Measurements from ENCODE around the gene HLA-DOB.

HLA-DOB gene

DNA sequence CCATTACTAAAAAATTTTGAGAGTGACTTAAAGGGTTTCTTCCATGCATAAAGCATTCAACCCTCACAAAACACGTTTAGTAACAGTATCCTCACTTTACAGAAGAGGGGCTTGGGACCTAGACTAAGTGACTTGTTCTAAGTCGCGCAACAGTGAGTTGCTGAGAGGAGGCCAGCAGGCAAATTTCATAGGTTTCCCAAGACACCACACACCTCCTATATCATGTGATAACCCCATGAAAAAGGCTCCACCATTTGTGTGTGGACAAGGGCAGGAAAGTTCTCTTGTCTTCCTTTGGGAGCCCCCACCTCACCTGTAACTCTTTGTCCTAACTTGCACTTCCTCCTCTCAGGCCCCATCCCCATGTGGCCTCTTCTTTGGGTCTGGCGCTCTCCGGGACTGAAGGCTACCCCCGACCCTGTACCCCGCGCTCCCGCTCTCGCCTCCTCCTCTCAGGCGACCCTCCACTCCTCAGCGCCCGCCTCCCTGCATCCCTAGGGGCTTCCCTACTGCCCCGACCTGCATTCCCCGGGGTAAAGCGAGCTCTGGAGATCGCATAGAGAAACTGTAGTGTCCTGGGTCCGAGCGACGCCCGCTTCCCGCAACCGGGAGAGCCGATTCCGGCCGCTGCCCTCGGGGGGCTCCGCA, 26.7 kb upstream of the HLA-DOB start:
- DNase-seq: no peak

DNA sequence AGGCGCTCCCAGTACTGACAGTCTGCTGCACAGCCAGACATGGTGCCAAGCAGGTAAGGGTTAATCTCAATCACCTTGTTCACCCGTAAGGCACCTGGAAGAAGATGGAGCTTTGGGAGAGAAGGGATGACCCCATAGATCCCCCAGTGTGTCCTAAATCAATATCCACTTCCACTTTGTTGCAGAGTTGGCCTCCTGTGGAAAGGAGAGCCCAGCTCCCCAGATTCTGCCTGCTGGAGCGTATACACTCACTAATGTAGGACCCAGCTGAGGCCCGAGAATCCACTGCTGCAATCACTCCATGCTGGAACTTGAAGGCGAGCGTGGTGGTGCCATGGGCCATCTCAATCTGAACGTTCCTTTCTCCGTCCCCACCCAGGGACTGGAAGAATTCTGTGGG, 25.9 kb upstream of the HLA-DOB start:
- no peak for DNase-seq

DNA sequence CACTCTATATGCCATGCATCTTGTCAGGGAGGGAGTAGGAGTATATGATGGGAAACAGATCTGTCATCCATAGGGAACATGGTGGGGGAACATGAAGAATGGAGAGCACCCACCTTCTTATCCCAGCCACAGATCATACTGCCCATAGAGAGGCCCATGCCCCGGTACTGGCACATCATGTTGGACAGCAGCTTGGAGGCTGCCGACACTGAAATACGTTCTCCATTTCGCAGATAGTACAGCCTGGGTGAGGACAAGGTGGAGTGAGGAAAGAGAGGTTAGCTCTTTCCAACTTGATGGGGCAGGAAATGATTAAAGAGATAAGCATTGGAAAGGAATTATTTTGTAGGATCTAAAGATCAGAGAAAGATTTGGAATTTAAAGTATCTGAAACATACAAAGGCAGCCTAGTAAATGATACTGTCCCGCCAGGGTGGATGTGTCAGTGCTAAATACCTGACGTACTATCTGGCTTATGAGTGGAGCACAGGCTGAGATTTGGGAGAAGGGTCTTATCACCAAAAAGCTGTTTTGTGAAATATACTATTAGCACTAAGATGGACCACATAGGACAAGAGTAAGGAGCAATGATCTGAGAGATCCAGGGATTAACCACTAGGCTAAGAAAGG, 25.3 kb upstream of the HLA-DOB start:
- no peak for DNase-seq

DNA sequence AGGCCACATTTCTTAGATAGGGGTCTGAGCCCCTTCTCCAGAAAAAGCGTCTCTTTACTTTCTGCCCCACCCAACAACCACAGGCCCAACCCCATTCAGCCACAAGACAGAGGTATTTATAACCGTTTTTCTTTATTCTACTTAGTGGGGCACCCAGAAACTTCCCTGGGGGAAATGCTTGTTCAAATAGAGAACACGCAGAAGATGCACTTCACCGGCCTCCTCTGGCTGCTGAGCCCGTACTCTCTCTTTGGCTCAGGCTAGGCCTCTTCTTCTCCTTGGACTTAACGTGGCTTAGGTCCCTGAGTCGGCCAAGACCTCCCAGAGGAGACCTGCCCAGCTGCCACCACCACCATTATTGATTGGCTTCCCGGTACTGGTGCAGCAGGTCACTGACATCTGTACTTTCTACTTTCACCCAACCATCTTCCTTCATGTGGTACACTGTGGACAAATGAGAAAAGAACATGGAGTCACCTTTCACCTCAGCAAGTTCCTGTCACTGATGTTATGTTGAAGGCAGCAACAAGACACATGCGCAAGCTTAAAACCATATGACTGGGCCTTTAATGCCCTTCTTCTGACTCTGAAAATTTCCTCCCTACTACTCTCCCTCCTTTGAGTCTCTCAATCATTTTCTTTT, 23.9 kb upstream of the HLA-DOB start:
- DNase-seq: no peak

DNA sequence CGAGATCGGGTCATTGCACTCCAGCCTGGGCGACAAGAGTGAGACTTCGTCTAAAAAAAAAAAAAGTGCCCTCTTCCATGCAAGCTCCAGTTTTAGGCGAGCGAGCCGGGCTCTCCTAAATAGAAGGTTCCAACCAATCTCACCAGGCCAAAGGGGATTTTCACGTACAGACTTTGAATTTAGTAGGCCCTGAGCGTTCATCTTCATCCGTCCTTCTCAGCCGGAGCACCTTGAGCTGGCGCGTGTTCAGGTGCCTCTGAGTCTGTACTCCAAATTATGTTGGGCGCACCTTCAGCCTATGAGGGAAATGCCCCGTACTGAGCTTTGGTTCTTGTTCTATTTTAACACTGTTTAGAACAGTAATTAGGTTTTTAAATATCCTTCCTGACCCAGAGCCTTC, 22.6 kb upstream of the HLA-DOB start:
- DNase-seq: no peak

DNA sequence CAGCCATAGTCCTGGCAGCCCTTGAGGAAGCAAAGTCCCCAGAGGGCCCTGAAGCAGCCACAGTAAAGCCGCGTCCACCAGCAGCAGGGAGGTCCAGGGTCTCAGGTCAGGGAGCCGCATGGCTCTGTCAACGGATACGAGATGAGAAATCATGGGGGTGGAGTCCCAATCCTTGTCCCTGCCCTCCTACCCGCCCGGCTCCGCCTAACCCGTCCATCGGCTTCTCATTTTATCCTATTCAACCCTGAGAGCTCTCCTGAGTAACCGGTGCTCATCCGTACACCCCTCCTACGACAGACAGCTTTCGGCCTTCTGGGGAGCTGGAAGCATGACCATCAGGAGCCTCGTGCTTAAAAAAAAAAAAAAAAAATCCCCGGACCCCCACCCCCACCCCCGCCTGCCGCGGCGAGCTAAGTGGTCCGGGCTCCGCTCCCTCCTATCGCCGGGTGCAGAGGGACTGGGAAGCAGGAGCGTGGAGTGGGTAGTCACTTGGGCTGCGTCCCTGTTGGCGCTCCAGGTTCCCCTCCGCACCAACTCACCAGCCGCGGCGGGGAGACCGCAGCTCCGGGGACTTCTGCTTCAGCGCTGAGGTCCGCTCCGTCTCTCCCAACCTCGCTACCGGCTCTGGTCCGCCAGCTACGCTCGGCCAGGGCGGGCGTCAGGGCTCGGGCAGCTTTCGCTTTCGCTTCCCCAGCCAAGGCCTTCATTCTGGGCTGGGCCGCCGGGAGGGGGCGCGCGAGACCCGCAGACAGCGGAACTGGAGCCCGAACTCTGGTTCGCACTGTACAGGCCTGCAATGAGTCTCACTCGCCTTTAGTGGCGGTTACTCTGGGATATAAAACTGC, 21.5 kb upstream of the HLA-DOB start, which contains the start of gene TAP2:
Gene TAP2 (minus strand): TSS at position 626 of the 845 bp plus-strand sequence. CDS start 506 bp downstream, at position 120.
- peak; percentile 99 for DNase-seq

DNA sequence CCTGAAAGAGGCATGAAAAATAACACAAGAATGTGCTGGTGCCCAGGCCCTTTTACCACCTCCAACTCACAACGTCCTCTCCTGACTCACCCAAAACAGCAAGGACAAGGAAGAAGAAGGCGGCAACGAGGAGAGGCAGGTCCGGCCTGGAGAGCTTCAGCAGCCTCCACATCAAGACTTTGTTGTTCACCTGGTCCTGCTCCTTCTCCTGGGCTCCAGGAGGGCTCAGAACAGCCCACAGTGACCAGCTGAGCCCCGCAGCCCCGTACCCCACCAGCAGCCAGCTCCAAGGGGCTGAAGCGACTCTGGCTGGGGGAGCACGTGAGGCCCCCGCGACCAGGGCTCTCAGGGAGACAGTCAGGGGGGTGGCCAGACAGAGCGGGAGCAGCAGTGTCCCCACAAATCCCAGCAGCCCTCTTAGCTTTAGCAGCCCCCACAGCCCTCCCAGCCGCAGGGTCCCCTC, 20.9 kb upstream of the HLA-DOB start:
- no peak for DNase-seq

DNA sequence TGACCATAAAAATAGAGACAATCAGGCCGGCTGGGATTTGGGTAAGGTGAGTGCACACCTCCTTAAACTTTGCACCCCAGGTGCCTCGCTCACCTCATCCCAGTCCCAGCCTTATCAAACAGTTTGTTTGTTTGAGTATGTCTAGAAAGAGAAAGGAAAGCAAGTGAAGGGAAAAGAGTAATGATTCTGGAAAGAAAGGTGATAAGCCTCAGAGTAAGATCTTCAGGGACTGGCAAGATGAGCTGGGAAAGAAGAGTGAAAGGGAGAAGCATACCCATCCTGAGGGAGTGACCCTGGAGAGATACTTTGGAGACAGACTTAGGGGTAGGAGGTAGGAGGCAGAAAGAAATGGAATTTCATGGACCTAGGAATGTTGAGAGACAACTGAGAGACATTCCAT, 20.1 kb upstream of the HLA-DOB start:
- DNase-seq: no peak

DNA sequence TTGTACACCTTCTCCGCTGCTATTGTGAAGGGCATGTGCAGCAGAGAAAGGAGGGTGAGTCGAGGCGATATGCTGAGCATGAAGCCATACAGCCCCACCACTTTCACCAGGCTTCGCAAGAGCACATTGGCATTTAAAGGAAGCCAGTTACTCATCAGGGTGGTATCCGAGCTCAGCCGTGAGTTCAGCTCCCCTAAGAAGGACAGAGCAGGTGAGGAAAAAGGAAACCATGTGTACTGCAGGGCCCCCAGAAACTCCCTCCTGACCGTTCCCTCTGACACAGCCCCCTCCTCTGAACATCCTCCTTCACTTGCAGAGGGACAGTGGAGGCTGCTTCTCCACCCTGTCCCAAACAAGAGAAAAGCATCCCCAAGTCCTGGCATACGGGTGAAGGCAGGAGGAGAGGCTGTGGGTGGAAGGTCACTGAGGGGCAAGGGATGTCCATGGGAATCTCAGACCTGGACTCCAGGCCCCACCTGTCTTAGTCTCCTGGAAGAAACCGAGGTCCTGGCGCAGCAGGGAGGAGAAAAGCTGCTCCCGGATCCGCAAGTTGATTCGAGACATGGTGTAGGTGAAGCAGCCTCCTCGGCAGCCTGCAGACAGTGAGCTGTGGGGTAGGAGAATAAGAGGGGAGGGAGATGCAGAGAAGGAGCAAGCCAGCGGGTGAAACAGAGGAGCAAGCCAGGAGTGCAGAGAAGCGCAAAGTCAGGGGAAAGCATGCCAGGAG, 18.5 kb upstream of the HLA-DOB start:
- DNase-seq: no peak

DNA sequence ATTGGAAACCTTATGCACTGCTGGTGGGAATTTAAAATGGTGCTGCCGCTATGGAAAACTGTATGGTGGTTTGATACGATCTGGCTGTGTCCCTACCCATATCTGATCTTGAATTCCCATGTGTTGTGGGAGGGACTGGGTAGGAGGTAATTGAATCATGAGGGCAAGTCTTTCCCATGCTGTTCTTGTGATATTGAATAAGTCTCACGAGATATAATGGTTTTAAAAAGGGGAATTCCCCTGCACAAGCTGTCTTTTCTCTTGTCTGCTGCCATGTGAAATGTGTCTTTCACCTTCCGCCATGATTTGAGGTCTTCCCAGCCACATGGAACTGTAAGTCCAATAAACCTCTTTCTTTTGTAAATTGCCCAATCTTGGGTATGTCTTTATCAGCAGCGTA, 16.9 kb upstream of the HLA-DOB start:
- DNase-seq: no peak

DNA sequence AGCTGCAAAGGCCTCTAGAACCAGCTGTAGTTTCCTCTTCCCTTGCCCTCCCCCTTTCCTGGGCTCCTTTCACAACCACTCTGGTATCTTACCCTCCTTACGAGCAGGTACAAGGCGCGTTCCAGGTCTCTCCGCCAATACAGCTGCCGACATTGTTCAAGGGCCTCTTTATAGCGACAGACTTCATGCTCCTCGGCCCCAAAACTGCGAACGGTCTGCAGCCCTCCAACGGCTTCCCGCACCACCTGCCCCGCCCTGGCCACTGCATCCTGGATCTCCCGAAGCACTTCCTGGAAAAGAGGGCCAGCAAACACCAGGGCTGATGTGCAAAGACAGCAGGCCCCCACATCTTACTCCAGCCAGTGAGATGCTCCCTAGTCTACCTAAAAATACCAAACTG, 15.7 kb upstream of the HLA-DOB start:
- no peak for DNase-seq

DNA sequence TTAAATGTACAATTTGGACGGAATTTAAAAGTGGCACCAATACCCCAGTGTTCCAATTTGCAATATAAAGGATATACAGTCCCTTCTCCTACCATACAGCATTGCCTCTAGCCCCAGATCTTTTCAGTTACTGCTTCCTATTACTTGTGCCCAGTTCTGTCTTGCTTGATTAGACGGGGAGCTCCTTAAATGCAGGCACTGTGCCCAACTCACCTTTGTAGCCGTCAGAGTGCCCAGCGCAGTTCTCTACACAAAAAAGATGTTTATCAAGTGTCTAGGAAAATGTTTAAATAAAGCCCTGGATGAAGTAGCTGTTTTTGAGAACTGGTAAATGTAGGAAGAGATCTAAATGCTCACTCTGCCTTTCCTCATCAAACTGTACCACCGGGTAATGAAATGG, 14.1 kb upstream of the HLA-DOB start:
- no peak for DNase-seq

DNA sequence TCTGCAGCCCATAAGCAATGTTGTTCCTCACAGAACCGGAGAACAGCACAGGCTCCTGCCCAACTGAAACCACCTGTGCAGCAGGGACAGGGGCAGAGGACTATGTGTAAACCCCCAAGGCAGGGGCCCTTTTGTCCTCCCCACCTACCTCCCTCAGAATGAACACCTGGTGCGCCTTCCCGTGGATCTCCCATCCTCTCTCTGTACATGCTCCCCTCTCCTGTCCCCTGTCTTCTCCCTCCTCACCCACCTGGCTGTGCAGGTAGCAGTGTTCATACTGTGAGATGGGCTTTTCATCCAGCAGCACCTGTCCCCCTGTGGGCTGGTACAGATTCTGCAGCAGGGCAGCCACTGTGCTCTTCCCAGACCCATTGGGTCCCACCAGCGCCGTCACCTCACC, 13.2 kb upstream of the HLA-DOB start:
- no peak for DNase-seq

DNA sequence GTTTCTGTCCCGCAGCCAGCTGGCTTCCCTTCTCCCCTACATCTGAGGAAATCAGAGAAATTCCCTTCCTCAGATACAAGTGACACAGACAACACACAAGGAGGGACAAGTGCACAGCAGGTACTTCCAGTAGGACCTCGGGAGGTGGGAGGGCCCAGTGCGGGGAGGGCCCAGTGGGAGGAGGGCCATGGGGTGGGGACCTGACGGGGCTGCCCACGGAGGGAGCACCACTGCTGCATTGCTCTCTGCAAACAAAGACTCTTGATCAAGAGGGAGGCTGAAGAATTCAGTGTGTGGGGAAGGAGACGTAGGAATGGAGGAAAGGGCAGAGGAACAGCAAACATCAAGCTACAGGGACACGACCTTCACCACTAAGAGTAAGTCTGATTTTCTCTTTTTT, 12.7 kb upstream of the HLA-DOB start:
- DNase-seq: no peak

DNA sequence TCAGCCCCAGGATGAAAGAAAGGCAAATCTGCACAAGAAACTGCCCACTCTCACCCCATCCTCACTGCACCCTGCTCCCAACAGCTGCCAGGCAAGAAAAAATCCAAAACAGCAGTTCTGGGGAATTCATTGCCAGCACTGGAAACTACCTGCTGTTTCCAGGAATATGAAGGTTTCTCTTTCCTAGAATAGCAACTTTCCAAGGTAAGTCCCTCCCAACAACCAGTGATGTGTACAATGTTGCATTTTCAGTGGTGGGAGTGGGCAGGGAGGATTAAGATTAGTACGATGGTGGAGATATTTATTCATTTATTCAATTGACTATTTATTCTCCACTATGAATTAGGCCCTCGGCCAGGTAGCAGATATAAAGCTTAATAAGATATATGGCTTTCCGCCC, 10.2 kb upstream of the HLA-DOB start:
- DNase-seq: no peak

DNA sequence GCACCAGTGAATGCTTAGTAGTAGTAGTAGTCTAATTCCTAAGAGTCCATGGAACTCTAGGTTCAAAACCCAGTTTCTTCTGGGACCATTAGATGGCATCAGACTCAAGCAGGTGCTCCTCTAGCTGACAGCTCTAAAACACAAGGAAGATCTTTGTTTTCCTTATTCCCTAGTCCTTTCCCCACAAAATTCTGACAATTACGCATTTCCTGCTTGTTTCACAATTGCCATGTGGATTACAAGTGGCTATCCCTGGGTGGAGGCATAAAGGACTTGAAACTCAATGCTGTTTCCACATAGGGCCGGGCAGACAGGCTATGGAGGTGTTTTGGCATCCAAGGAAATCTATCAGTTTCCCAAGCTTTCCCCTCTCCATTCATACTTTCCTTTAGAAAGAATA, 9.2 kb upstream of the HLA-DOB start:
- DNase-seq: no peak

DNA sequence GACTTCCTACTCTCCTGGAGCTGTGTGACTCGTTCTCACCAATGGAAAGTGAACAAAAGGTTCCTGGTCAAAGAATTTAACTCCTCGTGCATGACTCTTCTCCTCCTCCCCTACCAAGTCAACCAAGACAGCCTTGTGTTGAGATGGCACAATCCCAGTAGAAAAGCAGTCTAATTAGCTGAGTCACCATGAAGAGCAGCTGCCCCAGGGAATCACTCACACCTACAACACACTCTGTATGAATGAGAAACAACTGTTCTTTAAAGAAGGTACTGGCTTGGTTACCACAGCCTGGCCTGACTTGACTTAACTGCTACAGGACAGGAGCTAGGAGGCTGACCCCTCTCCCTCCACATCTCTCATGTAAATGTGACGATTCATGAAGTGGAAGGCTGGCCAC, 2.9 kb upstream of the HLA-DOB start:
- no peak for DNase-seq

DNA sequence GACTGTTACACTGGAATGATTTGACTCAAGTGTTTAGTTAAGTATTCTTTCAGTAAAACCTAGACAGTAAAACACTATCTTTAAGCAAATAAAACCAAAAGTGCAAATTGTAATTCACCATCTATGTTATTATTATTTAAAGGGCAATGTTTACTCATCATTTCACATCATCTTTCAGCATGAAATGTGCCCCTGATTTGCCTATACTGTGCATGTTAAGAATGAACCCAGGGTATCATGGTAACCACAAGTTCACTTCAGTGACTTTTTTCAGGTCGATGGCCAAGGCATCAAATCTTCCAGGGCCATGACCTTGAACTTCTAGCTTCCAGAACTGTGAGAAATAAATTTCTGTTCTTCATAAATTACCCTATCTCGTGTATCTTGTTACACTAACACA, 2.1 kb upstream of the HLA-DOB start:
- DNase-seq: no peak

DNA sequence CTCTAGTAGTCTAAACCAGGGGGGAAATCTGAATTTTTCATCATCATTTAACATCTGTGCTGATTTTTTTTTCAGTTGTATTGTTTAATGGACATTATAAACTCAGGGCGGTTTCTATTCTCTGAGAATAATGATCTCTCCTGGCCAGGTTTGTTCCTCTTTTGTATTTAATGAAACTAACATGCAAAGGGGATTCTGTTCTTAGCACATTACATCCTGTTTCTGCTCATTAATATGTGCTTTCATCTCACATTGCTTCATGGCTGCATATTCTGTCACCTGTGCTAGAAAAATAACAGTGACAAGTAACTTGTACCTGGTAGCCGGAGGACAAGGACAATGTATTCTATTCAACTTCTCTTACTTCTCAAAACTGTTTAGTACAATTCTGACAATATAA, 806 bp downstream of the HLA-DOB start:
- no peak for DNase-seq

DNA sequence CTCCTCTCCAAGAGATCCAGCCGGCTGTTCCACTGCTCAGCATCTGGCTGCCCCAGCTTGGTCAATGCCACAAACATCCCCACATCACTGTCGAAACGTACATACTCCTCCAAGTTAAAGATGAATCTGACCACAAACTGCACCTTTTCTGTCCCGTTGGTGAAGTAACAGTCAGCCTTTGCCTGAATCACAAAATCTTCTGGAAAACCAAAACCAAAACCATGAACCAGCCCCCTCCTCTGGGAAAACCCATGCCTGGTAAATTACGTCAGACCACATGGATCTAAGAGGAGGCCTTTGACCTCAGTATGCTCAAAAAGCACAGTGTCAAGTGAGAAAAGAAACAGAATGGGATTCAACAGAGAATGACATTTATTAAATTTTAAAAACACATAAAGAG, 1.7 kb downstream of the HLA-DOB start:
- no peak for DNase-seq

DNA sequence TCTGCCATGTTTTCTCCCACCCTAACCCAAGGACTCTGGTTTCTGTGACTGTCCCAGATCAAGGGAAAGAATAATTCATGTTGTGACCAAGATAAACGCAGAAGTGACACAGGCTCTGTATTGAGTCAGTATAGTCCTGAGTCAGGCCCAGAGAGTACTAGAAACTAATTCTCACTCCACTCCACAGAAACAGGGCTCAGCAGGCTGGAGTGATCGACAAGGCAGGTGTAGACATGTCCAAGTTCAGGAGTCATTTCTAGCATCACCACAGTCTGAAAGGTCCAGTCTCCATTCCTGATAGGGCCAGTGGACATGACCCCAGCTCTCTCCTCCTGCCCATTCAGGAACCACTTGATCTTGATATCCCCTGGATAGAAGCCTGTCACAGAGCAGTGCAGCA, 2.7 kb downstream of the HLA-DOB start:
- DNase-seq: no peak

DNA sequence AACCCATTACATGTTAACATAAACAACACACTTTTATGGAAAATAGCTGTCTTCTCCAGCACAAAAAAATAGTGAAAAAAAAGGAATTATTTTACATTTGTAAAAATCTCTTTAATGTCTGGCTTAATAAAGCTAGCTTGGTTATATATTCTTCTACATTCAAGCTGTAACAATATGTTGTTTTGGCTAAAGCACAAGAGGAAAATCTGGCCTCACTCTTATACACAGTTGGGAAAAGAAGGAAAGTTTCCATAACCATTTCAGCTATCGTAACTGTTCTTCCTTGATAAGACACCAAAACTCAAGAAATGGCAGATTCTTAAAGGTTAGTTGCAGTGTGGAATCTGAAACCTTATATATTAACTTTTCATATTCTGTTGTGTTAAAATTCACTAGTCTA, 7.6 kb downstream of the HLA-DOB start:
- DNase-seq: no peak
